ENCODE data around the gene CPSF4L.
"Not testable (repeated sequence)": the region's sequence is repeated elsewhere in the genome, so short reads cannot be mapped to it uniquely, and the experiment has no call there.

Gene CPSF4L

GRCh38 chr17:73269791-73270190 lies 8.1 kb upstream of the CPSF4L start:
- DNase-seq (no peak), ATAC-seq (replicated peaks) (no peak)
- no peaks in the 10 kb centered on the region for H3K27me3 Mint-ChIP-seq
- peaks cover 3% of the 10 kb centered on the region for H3K36me3 Mint-ChIP-seq (ENCODE audit: insufficient read depth)
- H3K9me3 Mint-ChIP-seq, result no peaks in the 10 kb centered on the region
- H3K27ac Mint-ChIP-seq, result no peak overlapping the region
- H3K4me3 Mint-ChIP-seq, result no peak overlapping the region
- H3K4me1 Mint-ChIP-seq (ENCODE audit: low read depth in 2 of 2), result no peaks in the 10 kb centered on the region

- Mint-ChIP-seq H3K36me3 (ENCODE audit: insufficient read depth) (peaks cover 3% of the 10 kb centered on the region), H3K4me1 (ENCODE audit: low read depth in 2 of 2) (no peaks in the 10 kb centered on the region), H3K9me3 (no peaks in the 10 kb centered on the region), H3K27me3 (no peaks in the 10 kb centered on the region), H3K4me3 (no peak overlapping the region), H3K27ac (no peak overlapping the region)
- ATAC-seq (replicated peaks), result no peak
- DNase-seq, result no peak
Observed at GRCh38 chr17:73269329-73269615, 7.6 kb upstream of the CPSF4L start.

GRCh38 chr17:73268582-73269328 lies 7.1 kb upstream of the CPSF4L start:
- no peaks in the 10 kb centered on the region for H3K27me3 Mint-ChIP-seq
- ATAC-seq (replicated peaks) (no peak), DNase-seq (no peak)
- H3K36me3 Mint-ChIP-seq (ENCODE audit: insufficient read depth), result peaks cover 3% of the 10 kb centered on the region
- H3K27ac Mint-ChIP-seq, result no peak overlapping the region
- H3K9me3 Mint-ChIP-seq, result no peaks in the 10 kb centered on the region
- H3K4me3 Mint-ChIP-seq, result no peak overlapping the region
- no peaks in the 10 kb centered on the region for H3K4me1 Mint-ChIP-seq (ENCODE audit: low read depth in 2 of 2)

- DNase-seq, result no peak
- Mint-ChIP-seq H3K4me3 (no peak overlapping the region), H3K4me1 (ENCODE audit: low read depth in 2 of 2) (no peaks in the 10 kb centered on the region), H3K27me3 (peaks cover 4 to 6% of the 10 kb centered on the region in 2 donors), H3K9me3 (no peaks in the 10 kb centered on the region), H3K27ac (no peak overlapping the region), H3K36me3 (ENCODE audit: insufficient read depth) (peaks cover 3% of the 10 kb centered on the region)
- no peak for ATAC-seq (replicated peaks)
Observed at GRCh38 chr17:73267648-73268537, 6.2 kb upstream of the CPSF4L start.

- no peak overlapping the region for H3K27ac Mint-ChIP-seq
- H3K4me1 Mint-ChIP-seq (ENCODE audit: low read depth in 2 of 2), result no peaks in the 10 kb centered on the region
- H3K36me3 Mint-ChIP-seq (ENCODE audit: insufficient read depth), result peaks cover 3% of the 10 kb centered on the region
- no peak for ATAC-seq (replicated peaks)
- H3K9me3 Mint-ChIP-seq, result no peaks in the 10 kb centered on the region
- H3K27me3 Mint-ChIP-seq, result peaks cover 6 to 15% of the 10 kb centered on the region in 2 donors
- no peak overlapping the region for H3K4me3 Mint-ChIP-seq
- DNase-seq, result no peak
Observed at GRCh38 chr17:73266796-73267195, 5.1 kb upstream of the CPSF4L start.

GRCh38 chr17:73265646-73266640 lies 4.3 kb upstream of the CPSF4L start:
- ATAC-seq (replicated peaks) (no peak), DNase-seq (no peak)
- Mint-ChIP-seq H3K9me3 (no peaks in the 10 kb centered on the region), H3K27me3 (peaks cover 6 to 24% of the 10 kb centered on the region in 2 donors), H3K4me1 (ENCODE audit: low read depth in 2 of 2) (no peaks in the 10 kb centered on the region), H3K4me3 (no peak overlapping the region), H3K27ac (no peak overlapping the region), H3K36me3 (ENCODE audit: insufficient read depth) (peaks cover 3% of the 10 kb centered on the region)

GRCh38 chr17:73264448-73264847 lies 2.8 kb upstream of the CPSF4L start:
- H3K27ac Mint-ChIP-seq; DNase-seq; H3K36me3 Mint-ChIP-seq (ENCODE audit: insufficient read depth); H3K9me3 Mint-ChIP-seq; H3K4me3 Mint-ChIP-seq; ATAC-seq (replicated peaks); H3K4me1 Mint-ChIP-seq (ENCODE audit: low read depth in 2 of 2): not testable (repeated sequence)
- H3K27me3 Mint-ChIP-seq, result peaks cover 6 to 27% of the 10 kb centered on the region in 2 donors

GRCh38 chr17:73262676-73263642 lies 1.3 kb upstream of the CPSF4L start:
- no peak overlapping the region for H3K27ac Mint-ChIP-seq
- no peaks in the 10 kb centered on the region for H3K9me3 Mint-ChIP-seq
- peaks cover 6 to 35% of the 10 kb centered on the region in 2 donors for H3K27me3 Mint-ChIP-seq
- H3K4me1 Mint-ChIP-seq (ENCODE audit: low read depth in 2 of 2), result no peaks in the 10 kb centered on the region
- no peak overlapping the region for H3K4me3 Mint-ChIP-seq
- DNase-seq (no peak), ATAC-seq (replicated peaks) (no peak)
- peaks cover 3% of the 10 kb centered on the region for H3K36me3 Mint-ChIP-seq (ENCODE audit: insufficient read depth)

GRCh38 chr17:73261952-73262675 lies 434 bp upstream of the CPSF4L start:
- Mint-ChIP-seq H3K27me3 (peaks cover 6 to 35% of the 10 kb centered on the region in 2 donors), H3K4me1 (ENCODE audit: low read depth in 2 of 2) (no peaks in the 10 kb centered on the region), H3K27ac (no peak overlapping the region), H3K4me3 (no peak overlapping the region), H3K9me3 (no peaks in the 10 kb centered on the region), H3K36me3 (ENCODE audit: insufficient read depth) (peaks cover 3% of the 10 kb centered on the region)
- no peak for ATAC-seq (replicated peaks)
- no peak for DNase-seq

GRCh38 chr17:73257516-73257915 lies 4.2 kb downstream of the CPSF4L start:
- Mint-ChIP-seq H3K27me3 (peaks cover 0 to 33% of the 10 kb centered on the region in 2 donors), H3K9me3 (no peaks in the 10 kb centered on the region), H3K4me1 (ENCODE audit: low read depth in 2 of 2) (peaks cover 0 to 3% of the 10 kb centered on the region in 2 donors), H3K36me3 (ENCODE audit: insufficient read depth) (no peaks in the 10 kb centered on the region), H3K4me3 (no peak overlapping the region), H3K27ac (no peak overlapping the region)
- ATAC-seq (replicated peaks), result no peak
- no peak for DNase-seq

- no peaks in the 10 kb centered on the region for H3K36me3 Mint-ChIP-seq (ENCODE audit: insufficient read depth)
- no peak overlapping the region for H3K4me3 Mint-ChIP-seq
- DNase-seq (no peak), ATAC-seq (replicated peaks) (no peak)
- no peak overlapping the region for H3K27ac Mint-ChIP-seq
- H3K9me3 Mint-ChIP-seq, result no peaks in the 10 kb centered on the region
- peaks cover 0 to 3% of the 10 kb centered on the region in 2 donors for H3K4me1 Mint-ChIP-seq (ENCODE audit: low read depth in 2 of 2)
- H3K27me3 Mint-ChIP-seq, result peaks cover 0 to 20% of the 10 kb centered on the region in 2 donors
Observed at GRCh38 chr17:73256220-73256619, 5.5 kb downstream of the CPSF4L start.

GRCh38 chr17:73255671-73256181 lies 6.0 kb downstream of the CPSF4L start:
- Mint-ChIP-seq H3K27ac (no peak overlapping the region), H3K27me3 (peaks cover 0 to 15% of the 10 kb centered on the region in 2 donors), H3K9me3 (no peaks in the 10 kb centered on the region), H3K4me3 (no peak overlapping the region), H3K4me1 (ENCODE audit: low read depth in 2 of 2) (peaks cover 0 to 3% of the 10 kb centered on the region in 2 donors), H3K36me3 (ENCODE audit: insufficient read depth) (no peaks in the 10 kb centered on the region)
- ATAC-seq (replicated peaks) (peak; percentile 70), DNase-seq (peak; percentile 41 to 48 (median 48))
